Activated naive CD4-positive, alpha-beta T cell treated with Interleukin-2 at 50 U/mL for 16 hours (primary cell): ENCODE data around the gene HNRNPA0.

Source experiments
- DNase-seq: peaks from one replicate; pipeline ENCODE4 v3.0.0-alpha.2; 2020

The HNRNPA0 gene

DNA sequence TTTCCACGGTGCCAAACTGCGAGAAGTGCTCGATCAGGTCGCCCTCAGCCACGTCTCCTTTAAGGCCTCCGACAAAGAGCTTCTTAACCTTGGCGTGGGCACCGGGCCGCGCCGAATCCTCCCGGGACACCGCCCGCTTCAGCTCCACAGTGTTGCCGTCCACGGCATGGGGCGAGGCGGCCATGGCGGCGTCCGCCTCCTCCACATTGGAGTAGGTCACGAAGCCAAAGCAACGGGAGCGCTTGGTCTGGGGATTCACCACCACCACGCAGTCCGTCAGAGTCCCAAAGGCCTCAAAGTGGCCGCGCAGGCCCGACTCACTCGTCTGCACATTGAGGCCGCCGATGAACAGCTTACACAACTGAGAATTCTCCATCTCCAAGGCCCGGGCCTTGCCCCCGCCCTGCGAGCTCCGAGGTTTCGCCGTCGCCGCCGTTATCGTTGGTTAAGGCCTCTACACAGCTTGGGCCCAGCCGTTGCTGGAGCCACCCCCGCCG, 424 bp downstream of the HNRNPA0 start:
- peak; percentile 50 for DNase-seq

DNA sequence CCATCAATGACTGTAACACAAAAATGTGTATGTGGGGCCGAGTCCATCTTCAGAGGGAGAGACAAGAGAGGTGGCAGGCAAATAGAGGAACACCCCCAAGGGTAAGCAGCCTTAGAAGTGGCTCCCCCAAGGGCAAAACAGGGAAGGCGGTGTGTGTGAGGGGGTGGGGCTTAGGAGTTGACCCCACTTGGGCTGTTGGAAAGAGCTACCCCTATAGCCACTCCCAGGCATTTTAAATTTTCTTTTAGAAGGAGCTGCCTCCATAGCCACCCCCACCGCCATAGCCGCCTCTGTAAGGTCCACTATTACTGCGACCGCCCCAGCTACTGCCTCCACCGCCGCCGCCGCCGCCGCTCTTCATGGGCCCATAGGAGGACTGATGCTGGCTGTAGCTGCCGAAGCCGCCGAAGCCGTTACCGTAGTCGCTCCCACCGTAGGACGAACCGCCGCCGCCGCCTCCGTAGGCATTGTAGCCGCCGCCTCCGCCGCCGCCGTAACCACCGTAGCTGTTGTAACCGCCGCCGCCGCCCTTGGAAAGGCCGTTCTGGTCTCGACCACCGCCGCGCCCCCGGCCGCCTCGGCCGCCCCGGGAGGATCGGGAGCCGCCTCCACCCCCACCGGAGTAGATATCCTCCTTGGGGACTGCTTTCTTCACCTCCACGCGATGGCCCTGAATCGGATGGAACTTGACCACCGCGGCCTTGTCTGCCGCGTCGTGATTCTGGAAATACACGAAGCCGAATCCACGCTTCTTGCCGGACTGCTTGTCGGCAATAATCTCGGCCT, 1.1 kb downstream of the HNRNPA0 start:
- peak; percentile 46 for DNase-seq

DNA sequence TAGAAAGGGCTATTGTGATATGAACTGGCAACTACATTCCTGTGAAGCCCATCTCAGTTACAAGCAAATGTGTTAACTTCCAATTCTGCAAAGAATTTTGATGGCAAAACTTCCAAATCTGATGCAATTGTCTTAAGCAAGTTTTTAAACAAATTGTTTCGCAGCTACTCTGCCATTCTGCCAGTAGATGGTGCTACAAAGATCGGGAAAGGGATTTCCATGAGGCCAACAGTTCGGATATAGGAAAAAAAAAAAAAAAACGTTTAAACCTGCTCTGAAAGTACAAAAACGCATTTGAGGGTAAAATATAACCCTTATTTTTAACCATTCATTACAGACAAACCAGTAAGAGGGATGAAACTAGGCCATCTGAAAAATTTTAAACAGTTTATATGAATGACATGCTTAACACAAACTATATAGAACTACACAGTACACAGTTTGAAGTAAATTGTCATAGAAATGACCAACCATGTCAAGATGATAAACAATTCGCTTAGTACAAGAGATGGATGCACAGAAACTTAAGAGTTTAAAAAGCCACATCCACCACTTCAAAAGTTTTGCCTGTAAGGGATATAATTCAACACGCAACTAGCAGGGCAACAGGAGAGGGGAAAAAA, 2.2 kb downstream of the HNRNPA0 start:
- DNase-seq = no peak

DNA sequence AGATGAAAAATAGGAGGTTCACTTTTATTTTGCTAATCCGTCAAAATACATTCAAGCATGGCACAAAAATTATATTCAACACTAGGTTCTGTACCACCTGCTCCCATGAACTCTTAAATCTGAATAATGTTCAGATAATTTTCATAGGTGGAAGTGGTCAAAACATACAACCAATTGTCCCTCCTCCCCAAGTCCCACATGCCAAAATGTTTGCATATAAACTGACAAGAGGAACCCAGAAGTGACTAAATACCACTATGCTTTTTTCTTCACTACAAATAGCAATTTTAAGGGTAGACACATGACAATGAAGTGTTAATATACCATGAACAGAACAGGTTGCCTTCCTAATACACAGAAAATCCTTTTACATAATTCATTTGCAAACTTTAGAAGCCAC, 3.7 kb downstream of the HNRNPA0 start:
- no peak for DNase-seq

DNA sequence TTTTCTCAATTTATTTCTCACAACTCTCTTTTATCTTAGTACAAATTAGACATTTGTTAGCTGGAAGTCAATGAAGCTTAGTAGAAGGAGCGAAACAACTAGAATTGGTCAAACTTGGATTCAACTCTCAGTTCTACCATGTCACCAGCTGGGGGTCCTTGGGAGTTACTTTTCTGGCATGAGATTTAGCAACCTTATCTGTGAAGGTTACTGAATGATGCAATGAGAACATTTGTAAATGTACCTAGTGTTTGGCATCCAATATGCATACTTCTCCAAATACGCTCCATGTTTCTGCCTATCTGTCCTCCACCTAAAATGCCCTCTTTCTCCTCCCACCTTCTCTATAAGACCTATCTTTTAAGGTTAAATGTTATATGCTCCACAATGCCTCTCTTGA, 6.3 kb downstream of the HNRNPA0 start:
- DNase-seq = no peak

DNA sequence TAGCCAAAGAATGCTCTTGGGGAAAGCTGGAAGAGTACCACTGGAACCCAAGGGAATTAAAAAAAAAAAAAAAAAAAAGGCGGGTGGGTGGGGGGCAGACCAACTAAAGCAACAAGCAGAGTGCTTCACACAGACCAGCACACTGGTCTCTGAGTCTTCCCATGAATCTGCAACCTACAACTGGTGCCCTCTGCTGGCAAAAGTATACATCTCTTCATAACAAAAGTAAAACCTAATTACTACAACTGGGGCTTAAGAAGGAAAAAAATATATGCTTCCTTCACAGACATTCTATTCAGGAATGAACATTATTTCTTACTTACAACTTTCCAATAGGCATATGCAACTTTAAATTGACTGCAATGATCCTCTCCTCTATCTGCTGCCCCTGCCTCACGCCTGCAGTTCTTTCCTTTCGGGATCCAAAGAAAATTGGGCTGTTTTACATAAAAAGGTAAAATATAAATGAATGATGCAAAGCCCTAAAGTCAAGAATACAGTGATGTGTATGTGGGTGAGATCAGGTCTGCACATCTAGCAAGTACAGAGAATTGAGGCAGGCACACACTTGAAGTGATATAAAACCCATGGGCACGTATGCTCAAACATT, 11.0 kb downstream of the HNRNPA0 start:
- DNase-seq = peak; percentile 51

DNA sequence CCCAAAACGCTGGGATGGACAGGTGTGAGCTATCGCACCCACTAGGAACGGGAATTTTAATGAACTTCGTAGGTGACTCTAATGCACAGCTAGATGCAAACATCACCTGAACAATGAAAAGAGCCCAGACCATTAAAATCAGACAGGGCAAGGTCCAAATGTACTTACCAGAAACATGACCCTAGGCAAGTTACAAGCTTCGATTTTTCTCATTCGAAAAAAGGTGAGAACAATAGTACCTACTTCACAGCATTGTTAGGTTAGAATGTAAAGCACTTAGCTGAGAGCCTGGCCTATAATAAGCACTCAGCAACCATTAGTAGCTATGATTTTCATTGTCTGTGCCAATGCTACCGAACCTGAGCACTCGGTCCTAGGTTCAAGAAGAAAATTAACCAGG, 12.4 kb downstream of the HNRNPA0 start:
- DNase-seq = no peak

DNA sequence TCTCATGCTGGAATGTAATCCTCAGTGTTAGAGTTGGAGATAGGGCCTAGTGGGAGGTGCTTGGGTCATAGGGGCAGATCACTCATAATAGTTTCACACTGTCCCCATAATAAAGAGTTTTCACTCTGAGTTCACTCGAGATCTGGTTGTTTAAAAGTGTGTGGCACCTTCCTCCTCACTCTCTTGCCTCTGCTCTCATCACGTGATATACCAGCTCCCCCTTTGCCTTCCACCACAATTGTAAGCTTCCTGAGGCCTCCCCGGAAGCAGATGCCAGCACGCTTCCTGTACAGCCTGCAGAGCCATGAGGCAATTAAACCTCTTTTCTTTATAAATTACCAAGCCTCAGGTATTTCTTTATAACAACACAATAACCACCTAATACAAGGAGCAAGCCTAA, 14.4 kb downstream of the HNRNPA0 start:
- no peak for DNase-seq

DNA sequence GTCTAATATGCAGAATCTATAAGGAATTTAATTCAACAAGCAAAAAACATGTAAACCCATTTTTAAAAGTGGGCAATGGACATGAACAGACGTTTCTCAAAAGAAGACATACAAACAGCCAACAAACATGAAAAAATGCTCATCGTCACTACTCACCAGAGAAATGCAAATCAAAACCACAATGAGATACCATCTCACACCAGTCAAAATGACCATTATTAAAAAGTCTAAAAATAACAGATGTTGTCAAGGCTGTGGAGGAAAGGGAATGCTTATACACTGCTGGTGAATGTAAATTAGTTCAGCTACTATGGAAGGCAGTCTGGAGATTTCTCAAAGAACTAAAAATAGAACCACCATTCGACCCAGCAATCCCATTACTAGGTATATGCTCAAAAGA, 15.2 kb downstream of the HNRNPA0 start:
- DNase-seq = no peak

DNA sequence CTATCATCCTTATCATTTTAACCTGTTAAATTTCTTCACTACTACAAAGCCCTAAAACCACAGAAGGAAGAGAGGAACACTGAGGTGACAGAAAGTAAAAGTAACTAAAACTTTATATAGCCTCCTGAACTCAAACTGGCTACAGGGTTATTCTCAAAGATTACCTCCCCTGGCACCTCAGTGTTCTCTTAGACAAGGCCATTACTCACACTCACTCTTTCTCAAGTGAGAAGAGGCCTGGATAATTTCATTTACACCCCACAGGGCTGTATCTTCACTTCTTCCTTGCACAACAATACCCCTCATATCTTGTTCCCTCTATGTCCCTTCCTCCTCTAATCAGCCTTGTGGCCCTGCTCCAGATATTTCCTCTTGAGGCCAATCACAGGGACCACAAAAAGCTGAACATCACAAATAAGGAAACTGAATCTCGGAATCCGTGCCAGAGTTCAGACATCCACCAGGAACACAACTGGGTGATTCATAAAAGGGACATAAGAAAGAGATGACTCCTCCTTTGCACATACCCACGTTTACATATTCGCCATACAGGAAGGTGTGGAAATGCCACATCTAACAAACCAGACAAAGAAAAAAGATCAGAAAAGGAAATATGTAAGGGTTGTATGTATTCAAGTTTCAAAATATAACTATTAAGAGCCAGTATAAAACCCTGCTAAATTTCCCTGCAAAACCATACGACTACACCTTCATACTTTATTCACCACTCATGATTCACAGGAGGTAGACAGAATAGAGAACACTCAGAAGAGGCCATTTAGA, 16.6 kb downstream of the HNRNPA0 start:
- DNase-seq = peak; percentile 22

DNA sequence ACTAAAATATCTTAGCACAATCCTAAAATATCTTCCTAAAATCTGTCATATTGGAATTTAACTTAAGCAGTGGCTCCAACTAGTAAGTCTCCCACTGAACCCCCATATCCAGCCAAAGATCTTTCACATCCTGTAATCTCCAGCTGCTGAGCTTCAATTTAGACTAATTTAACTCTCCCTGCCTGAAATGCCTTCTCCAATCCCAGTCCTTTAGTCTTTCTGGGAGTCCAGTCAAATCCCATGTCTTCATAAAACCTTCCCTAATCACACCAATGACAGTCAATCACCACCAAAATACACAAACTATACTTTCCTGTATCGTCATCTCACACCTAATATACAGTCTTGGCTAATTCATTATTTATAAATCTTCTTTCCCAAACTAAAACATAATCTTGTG, 17.7 kb downstream of the HNRNPA0 start:
- no peak for DNase-seq

DNA sequence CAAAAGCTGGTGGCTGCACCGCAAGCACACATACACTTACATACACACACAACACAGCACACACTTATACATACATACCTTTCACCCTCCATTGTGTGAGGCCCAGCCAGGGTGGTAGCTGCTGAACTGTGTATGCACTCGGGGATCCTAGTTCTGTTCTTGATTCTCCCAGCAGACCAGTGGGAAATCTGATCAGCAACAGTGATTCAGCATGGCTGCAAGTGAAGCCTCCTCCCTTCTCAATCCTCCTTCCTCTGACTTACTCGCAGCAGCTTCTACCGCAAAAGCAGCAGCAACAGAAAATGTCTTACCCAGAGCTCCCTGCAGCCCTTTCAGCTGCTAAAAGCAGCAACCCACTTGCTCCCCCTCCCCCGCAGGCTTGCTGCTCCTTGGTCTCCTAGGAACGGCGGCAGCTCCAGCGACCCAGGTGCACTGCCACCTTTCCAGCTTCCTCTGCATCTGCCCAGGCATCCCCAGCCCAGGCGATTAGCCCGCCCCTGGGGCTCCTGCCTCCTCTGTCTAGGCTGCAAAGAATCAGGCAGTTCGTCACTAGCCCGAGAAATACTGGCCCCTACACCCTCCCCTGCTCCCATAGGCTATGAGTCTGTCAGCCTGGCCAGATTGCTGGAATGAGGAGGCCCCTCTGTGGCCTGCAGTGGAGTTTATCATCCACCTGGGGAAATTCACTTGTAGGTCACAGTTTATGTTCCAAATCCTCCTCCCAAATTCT, 18.4 kb downstream of the HNRNPA0 start, which contains the start of gene KLHL3:
Gene KLHL3, minus strand, starts transcription at position 535 of the 730 bp plus-strand sequence. Its CDS starts 443 bp downstream, at position 92.
- DNase-seq = peak; percentile 28

DNA sequence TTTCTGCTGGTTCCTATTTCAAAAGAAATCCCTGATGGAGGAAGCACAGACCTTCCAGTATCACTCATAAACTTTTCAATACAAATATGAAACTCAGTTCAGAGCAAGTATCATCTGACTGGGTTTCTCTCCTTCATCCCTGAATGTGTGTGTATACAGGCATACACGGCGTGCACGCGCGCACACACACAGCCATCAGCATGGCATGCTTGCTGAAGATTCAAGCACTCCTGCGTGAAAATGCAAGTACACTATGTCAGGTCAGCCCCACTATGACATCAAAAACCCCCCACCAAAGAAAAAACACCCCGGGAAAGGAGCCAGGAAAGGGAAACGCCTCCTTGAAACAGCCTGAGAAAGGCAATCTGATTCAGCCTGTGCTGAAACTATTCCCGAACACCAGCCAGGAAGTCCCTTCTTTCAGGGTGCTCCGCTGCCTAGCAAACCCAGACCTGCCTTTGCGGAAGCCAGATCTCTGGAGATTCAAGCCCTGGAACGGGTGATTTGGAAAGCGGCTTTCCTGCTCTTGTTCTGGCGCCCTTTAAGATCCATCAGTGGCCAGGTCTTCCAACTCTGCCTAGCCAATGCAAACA, 19.1 kb downstream of the HNRNPA0 start:
- DNase-seq = peak; percentile 5

DNA sequence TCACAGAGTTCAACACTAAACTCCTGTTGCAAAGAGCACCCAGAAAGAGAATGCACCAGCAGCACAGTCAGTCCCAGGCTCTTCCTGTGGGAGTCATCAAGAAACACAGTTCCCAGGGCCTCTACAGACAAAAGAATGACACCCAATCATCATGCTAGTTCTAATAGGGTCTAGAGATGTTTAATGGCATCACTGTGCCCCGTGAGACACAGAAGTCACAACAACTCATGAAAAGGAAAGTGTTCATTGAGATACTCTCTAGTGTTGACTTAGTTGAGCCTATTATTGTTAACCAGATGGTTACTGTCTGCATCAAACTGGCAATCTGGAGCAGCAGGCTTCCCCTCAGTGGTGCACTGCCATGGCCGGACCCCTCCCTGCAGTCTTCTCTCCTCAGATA, 19.8 kb downstream of the HNRNPA0 start:
- DNase-seq = no peak

DNA sequence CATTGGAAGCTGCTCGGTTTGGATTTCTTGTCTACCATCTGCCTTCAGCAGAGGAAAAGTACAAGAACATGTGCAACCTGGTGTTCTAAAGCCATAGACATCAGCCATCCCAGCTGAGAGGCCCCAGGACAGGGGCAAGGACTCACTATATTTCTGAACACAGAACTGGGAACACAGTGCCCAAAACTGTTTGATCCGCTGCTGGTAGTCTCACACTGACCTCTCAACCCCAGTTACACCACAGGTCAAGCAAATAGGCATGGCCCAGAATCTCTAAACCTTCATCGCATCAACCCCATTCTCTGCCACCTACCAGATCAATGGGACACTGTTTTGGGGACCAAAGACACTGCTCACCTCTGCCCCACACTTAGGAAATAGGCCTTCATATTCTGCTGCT, 20.2 kb downstream of the HNRNPA0 start:
- DNase-seq = no peak

DNA sequence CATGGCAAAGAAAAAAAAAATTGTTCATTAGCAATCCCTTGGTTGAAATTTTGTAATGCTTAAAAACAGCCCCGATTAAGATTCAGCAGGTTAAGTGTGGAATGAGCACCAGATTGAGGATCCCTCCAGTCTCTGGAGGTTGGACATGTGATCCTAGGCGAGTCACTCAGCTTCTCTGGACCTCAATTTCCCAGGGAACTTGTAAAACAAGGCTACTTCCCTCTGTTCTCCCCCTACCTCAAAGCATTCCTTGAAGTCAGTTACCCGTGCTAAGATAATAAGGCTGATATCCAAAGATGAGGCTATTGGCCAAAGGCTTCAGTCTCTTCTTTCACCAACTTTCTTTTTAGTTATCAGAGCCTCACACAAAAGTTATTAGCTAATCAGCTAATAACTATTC, 21.2 kb downstream of the HNRNPA0 start:
- no peak for DNase-seq

DNA sequence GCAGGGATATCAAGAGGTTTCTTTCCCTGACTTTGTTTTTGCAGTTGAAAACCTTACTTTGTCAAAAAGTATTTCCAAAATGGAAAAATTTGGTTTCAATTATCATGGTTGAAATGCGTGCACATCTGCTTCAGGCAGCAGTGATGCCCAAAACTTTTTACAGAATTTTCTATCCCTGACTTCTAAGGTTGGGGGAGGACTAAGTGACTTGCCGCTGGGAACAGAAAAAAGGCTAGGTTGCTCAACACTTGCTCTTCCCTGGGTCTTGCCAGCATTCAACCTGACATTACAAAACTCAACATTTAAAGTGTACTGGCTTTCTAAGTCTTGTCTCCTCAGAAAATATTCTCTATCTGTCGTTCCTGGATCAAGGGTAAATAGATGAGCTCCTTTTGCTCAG, 23.0 kb downstream of the HNRNPA0 start:
- no peak for DNase-seq

DNA sequence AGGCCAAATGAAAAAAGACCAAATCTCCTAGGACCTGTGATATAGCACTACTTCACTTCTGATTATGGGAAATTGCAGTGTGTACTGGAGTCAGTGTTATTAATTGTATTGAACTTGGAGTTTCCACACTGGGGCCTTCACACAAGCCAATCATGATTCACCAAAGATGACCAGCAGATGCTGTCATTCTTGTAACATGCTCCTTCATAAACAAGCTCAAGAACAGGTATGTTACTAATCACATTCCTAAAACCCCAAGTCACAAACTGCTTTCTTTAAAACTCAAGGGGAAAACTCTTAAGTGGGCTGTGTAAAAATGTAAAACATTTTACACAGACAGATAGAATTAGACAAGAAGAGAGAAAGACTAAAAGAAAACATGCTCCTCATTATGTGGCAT, 23.8 kb downstream of the HNRNPA0 start:
- no peak for DNase-seq

DNA sequence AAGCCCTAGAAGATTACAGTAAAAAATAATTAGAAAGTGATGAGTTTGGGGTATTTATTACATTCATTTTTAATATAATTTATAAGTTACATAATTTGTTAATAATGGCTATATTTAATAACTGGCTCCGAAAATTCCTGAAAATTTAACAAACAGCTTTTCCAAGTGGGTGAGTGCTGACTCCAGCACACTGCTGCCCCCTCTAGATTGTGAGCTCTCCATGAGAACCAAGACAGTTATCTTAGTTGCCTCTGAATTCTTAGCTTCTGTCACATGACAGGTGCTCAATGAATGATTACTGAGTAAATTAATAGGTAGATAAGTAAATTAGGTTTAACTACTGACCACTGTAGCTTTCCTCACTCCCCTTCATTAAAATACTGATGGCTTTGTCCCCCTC, 26.1 kb downstream of the HNRNPA0 start:
- DNase-seq = no peak

DNA sequence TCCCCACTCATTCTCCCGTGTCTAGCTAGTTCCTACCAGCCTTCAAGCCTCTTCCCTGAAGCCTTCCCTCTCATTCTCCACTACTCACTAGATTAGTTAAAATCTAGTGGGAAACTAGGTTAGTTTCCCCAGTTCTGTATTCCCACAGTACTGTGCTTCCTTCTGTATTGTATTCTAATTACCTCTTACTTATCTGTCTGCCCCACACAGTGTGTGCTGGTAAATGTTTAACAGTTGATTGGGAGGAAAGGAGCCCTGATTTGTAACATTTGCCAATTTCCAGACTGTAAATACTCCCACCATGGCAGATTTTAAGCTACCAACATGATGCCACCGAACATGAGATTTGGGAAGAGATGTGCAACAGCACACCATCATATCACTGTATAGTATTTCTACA, 26.5 kb downstream of the HNRNPA0 start:
- no peak for DNase-seq

DNA sequence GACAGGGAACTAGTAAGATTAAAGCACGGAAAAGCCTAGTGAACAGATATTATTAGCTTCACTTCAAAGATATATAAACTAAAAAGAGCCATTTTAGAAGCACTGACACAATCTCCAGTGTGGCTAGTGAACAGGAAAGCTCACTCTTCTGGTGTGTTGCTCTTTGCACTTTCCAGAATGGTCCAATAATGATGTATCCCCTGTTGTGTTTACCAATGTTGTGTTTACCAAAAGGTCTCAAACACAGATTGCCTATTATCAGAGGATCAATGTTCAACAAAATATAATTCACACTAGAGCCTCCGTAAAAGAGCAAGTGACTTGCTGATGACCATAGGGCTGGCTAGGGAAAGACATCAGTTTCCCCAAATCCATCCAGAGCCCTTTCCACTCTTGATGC, 29.9 kb downstream of the HNRNPA0 start:
- no peak for DNase-seq

DNA sequence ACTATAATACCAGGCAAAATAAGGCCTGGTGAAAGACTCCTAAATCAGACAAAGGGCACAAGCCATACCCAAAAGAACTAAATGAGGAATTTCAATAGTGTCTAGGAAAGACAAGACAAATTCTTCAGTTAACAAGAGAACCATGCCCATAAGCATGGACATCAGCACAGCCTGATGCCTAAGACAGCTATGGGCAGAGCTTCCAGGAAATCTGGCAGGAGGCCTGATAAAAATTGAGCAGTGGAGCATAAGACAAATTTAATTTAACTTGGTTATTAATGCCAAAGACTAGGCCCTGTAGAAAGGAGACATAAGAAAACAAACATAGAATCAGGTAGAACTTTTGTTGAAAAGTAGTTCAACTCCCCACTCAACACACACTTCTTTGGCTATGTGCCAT, 35.6 kb downstream of the HNRNPA0 start:
- no peak for DNase-seq
